B cell (primary cell): ENCODE results near the gene TTLL8. TPM values are rescaled to one million over a fixed set of nuclear protein-coding genes. Genes with fewer than 3 reads are reported as not detected.

Experiments
- ATAC-seq: fragments of 200-7000 bp; cut with Tn5 transposase; one replicate; pipeline ENCODE4 v1.10.0; 2021; ENCODE audit warnings: low read depth, mild to moderate bottlenecking, moderate number of reproducible peaks, moderate library complexity
- CTCF ChIA-PET: fragments of 350-600 bp; sonication (Branson Sonifier 250); formaldehyde crosslinking; loops from one replicate; lab custom pipeline; 2021; ENCODE audit warnings: antibody characterized with exemption, inconsistent platforms; lab: Charles Lee
- POLR2A ChIA-PET: fragments of 350-600 bp; sonication (Branson Sonifier 250); formaldehyde crosslinking; loops from one replicate; lab custom pipeline; 2021; ENCODE audit warnings: antibody characterized with exemption; lab: Charles Lee
- DNase-seq: peaks from one replicate; pipeline ENCODE4 v3.0.0; 2013
- H2AFZ ChIP-seq: 2 replicates; pipeline ENCODE4 v1.6.1; 2012; ENCODE audit warnings: mild to moderate bottlenecking, low read depth, low read length; ENCODE audit not compliant: insufficient read depth, poor library complexity, severe bottlenecking
- H3K27ac ChIP-seq, 2 donors: 1 replicate in 1 of 2; 2 replicates in 1 of 2; pipeline ENCODE4 v1.5.1; 2012 to 2013; ENCODE audit warnings: low read length in 2 of 2, mild to moderate bottlenecking in 2 of 2, moderate library complexity in 1 of 2
- H3K27me3 ChIP-seq, 4 experiments: fragments of 200-600 bp in 1 of 4; sonication (generic) in 1 of 4; replicated peaks in 1 of 4; 1 replicate in 2 of 4; 2 replicates in 2 of 4; pipeline versions ENCODE4 v1.6.1 to v1.7.0; 2013 to 2016; ENCODE audit warnings: low read length in 3 of 4, mild to moderate bottlenecking in 2 of 4, mixed read lengths in 1 of 4, moderate library complexity in 1 of 4; ENCODE audit not compliant: insufficient read depth in 4 of 4, control insufficient read depth in 3 of 4; ENCODE audit errors: control extremely low read depth in 1 of 4
- H3K36me3 ChIP-seq, 2 experiments: replicated peaks in 1 of 2; 1 replicate in 1 of 2; 2 replicates in 1 of 2; pipeline versions ENCODE4 v1.6.1 to v1.7.1; 2013; ENCODE audit warnings: low read length in 1 of 2; ENCODE audit not compliant: insufficient read depth in 2 of 2, control insufficient read depth in 1 of 2; ENCODE audit errors: control extremely low read depth in 1 of 2, extremely low read depth in 1 of 2
- H3K4me1 ChIP-seq, 2 donors: fragments of 200-600 bp in 1 of 2; sonication (generic) in 1 of 2; 1 replicate in 1 of 2; 2 replicates in 1 of 2; pipeline versions ENCODE4 v1.5.1 to v1.6.1; 2013 to 2017; ENCODE audit warnings: low read length in 2 of 2; ENCODE audit not compliant: control insufficient read depth in 2 of 2, insufficient read depth in 2 of 2
- H3K4me2 ChIP-seq: replicated peaks from 2 replicates; pipeline ENCODE3; 2012; ENCODE audit warnings: mild to moderate bottlenecking, low read depth, low read length; ENCODE audit not compliant: poor library complexity, severe bottlenecking
- H3K4me3 ChIP-seq, 5 experiments: fragments of 200-600 bp in 1 of 5; sonication (generic) in 1 of 5; 1 replicate in 3 of 5; 2 replicates in 2 of 5; pipeline versions ENCODE4 v1.5.1 to v1.7.0; 2011 to 2016; ENCODE audit warnings: low read length in 4 of 5, mild to moderate bottlenecking in 4 of 5, low read depth in 2 of 5, control low read depth in 1 of 5, moderate library complexity in 1 of 5; ENCODE audit not compliant: insufficient read depth in 1 of 5; ENCODE audit errors: control extremely low read depth in 1 of 5, extremely low read depth in 1 of 5
- H3K79me2 ChIP-seq: fragments of 200-600 bp; sonication (generic); one replicate; pipeline ENCODE4 v1.6.0; 2016; ENCODE audit warnings: low read length; ENCODE audit not compliant: control insufficient read depth, insufficient read depth
- H3K9ac ChIP-seq: fragments of 200-600 bp; sonication (generic); 2 replicates; pipeline ENCODE4 v1.6.1; 2017; ENCODE audit warnings: mild to moderate bottlenecking, low read length, moderate library complexity
- H3K9me3 ChIP-seq, 3 donors: one replicate each; pipeline versions ENCODE4 v1.6.1 to v1.7.1; 2013; ENCODE audit warnings: low read length in 2 of 3; ENCODE audit not compliant: control insufficient read depth in 2 of 3, insufficient read depth in 1 of 3; ENCODE audit errors: control extremely low read depth in 1 of 3
- H4K20me1 ChIP-seq: 2 replicates; pipeline ENCODE4 v1.6.0; 2012; ENCODE audit warnings: mild to moderate bottlenecking, low read length; ENCODE audit not compliant: insufficient read depth, control insufficient read depth, poor library complexity, severe bottlenecking
- H3K27ac Mint-ChIP-seq: one replicate; pipeline ENCODE4 v1.8.0; 2021; ENCODE audit warnings: mixed read lengths
- H3K27me3 Mint-ChIP-seq: one replicate; pipeline ENCODE4 v1.8.0; 2021; ENCODE audit warnings: mixed read lengths
- H3K4me1 Mint-ChIP-seq: one replicate; pipeline ENCODE4 v1.8.0; 2021; ENCODE audit warnings: mixed read lengths
- H3K4me3 Mint-ChIP-seq: one replicate; pipeline ENCODE4 v1.8.0; 2021; ENCODE audit warnings: mixed read lengths
- H3K9me3 Mint-ChIP-seq: one replicate; pipeline ENCODE4 v1.8.0; 2022; ENCODE audit warnings: mixed read lengths; ENCODE audit not compliant: insufficient read depth
- EZH2 ChIP-seq: IDR thresholded peaks from 2 replicates; pipeline ENCODE4 v1.6.1; 2012; ENCODE audit warnings: borderline replicate concordance, low read depth, mild to moderate bottlenecking, moderate library complexity, low read length; ENCODE audit not compliant: insufficient read depth, poor library complexity, severe bottlenecking
- WGBS: methylation state at CpG from one replicate; pipeline ENCODE4 v1.1.5; 2013; ENCODE audit warnings: missing lambda C conversion rate; ENCODE audit not compliant: insufficient coverage; 5-methylcytosine and 5-hydroxymethylcytosine counted together
- intact Hi-C: fragments of 100-400 bp; cut with micrococcal nuclease; formaldehyde crosslinking; loops from one replicate; pipeline ENCODE4 v1.10.0; 2022
- polyA plus RNA-seq: library from polyadenylated mRNA; depleted of rRNA; stranded (reverse); fragments of >200 nt; gene quantifications from 2 replicates; pipeline ENCODE4 v1.2.3, GENCODE V29; 2012
- total RNA-seq, 2 donors: library from RNA; stranded (reverse); fragments of 120-200 nt in 1 of 2; gene quantifications; 1 replicate in 1 of 2; 2 replicates in 1 of 2; pipeline versions ENCODE4 v1.2.3 to v1.2.4, GENCODE V29; 2013 to 2022
- TF ChIP-seq, protein P1 (sequence below): fragments of 200-600 bp; IDR thresholded peaks from one replicate; pipeline ENCODE4 v1.8.0; 2022; ENCODE audit warnings: antibody characterized with exemption, mild to moderate bottlenecking

The TTLL8 gene
- total and polyA plus RNA-seq, 2 donors (not counting 1 experiment from before 2014, with no cell fraction given): not detected

DNA sequence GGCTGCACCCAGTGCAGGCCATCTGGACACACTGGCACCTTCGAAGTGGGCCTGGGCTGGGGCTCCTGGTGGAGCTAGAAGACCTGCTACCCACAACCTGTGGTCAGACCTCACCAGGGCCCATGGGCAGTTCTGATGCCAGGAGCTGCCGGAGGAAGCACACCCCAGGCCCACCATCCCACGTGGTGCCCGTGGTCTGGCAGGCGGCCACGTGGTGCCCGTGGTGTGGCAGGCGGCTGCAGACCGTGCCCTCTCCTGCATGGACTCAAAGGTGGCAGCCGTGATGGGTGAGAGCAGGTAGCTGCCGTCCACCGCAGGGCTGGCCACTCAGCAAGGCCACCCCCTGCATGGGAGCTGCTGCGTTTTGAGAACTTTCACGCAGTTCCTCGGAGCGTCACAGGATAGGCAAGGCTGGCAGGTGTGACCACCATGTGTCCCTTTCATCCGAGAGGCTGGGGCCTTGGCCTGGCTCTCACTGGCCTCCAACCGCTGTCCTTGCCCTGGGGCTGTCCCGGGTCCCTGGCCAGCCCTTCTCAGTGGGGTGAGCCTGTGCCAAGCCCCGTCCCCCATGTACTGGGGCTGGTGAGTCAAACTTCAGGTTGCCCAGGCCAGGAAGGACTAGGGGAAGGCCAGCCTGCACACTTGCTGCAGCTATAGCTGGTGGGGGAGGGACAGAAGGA, 41.6 kb downstream of the TTLL8 start:
- peaks cover 48 to 54% of the 10 kb centered on the region in 2 donors for H3K4me1 ChIP-seq
- H3K27me3 ChIP-seq: peaks cover 0 to 32% (median 9%) of the 10 kb centered on the region in 4 experiments
- no peak overlapping the region for H3K27ac Mint-ChIP-seq

More for the DNA sequence above, 41.6 kb downstream of the TTLL8 start:
- Histone ChIP-seq H3K4me2 (peak overlapping the region; percentile 54), H3K4me3 (no peak overlapping the region), H2AFZ (no peak overlapping the region), H3K79me2 (no peaks in the 10 kb centered on the region), H3K9me3 (peaks cover 0 to 6% (median 0%) of the 10 kb centered on the region in 3 donors), H3K36me3 (no peaks in the 10 kb centered on the region), H3K27ac (no peak overlapping the region), H4K20me1 (no peaks in the 10 kb centered on the region), H3K9ac (no peak overlapping the region)
- ATAC-seq (no peak), DNase-seq (no peak)
- no peak for TF ChIP-seq EZH2
- TF ChIP-seq, protein P1, sequence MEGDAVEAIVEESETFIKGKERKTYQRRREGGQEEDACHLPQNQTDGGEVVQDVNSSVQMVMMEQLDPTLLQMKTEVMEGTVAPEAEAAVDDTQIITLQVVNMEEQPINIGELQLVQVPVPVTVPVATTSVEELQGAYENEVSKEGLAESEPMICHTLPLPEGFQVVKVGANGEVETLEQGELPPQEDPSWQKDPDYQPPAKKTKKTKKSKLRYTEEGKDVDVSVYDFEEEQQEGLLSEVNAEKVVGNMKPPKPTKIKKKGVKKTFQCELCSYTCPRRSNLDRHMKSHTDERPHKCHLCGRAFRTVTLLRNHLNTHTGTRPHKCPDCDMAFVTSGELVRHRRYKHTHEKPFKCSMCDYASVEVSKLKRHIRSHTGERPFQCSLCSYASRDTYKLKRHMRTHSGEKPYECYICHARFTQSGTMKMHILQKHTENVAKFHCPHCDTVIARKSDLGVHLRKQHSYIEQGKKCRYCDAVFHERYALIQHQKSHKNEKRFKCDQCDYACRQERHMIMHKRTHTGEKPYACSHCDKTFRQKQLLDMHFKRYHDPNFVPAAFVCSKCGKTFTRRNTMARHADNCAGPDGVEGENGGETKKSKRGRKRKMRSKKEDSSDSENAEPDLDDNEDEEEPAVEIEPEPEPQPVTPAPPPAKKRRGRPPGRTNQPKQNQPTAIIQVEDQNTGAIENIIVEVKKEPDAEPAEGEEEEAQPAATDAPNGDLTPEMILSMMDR: no peak
- WGBS: 68% methylated on average over 19 of the region's 20 CpGs
- ChIA-PET CTCF (interaction anchor here (1.0 to 3.8 kb wide), 4 partner anchors 15 to 86 kb away, joined by 3 to 16 read pairs (median 8); no protein-coding TSS in a partner anchor), POLR2A (no interaction called here)
- Mint-ChIP-seq H3K27me3 (peaks cover 3% of the 10 kb centered on the region), H3K4me3 (peak overlapping the region; percentile 34), H3K9me3 (no peaks in the 10 kb centered on the region), H3K4me1 (peaks cover 49% of the 10 kb centered on the region)
- intact Hi-C loops: loop anchor here (5.0 kb wide), 1 partner anchor 34 kb away; no protein-coding TSS in a partner anchor
